HT1080 (cell line): ENCODE measurements around the gene DENND1A. TPM values are rescaled to one million over a fixed set of nuclear protein-coding genes. Genes with fewer than 3 reads are reported as not detected.

Experiments
- DNase-seq: peaks from one replicate; pipeline ENCODE4 v3.0.0-alpha.2; 2015; ENCODE audit warnings: low read depth
- total RNA-seq: library from RNA; depleted of rRNA; stranded (reverse); fragments of >200 nt; shearing (Covaris generic); gene quantifications from 2 replicates; pipeline ENCODE4 v1.2.3, GENCODE V29; 2014

Gene DENND1A
- total RNA-seq, 1 experiment from 2014 or later = 33.6 TPM

- peak; percentile 44 for DNase-seq
Measured at GRCh38 chr9:123360161-123361085, 569.5 kb downstream of the DENND1A start.

GRCh38 chr9:123359546-123359945 lies 570.4 kb downstream of the DENND1A start:
- DNase-seq = no peak

DNA sequence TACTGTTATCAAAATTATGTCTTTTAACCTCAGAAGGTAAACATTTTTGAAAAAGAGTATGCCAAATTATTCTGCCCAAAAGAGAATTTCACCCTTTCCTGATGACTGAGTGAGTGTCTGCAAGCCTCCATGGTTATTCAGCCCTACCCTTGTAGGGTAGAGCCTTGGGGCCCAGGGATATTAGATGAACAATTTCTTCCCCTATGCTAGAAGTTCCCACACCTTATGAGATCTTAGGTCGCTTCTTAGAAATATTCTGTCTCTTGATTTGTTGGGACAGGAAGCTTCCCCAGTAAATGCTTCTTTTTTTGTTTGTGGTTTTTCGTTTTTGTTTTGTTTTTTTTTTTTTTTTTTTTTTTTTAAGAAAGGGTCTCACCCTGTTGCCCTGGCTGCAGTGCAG lies 570.8 kb downstream of the DENND1A start:
- no peak for DNase-seq

GRCh38 chr9:123358181-123358905 lies 571.6 kb downstream of the DENND1A start:
- no peak for DNase-seq

DNA sequence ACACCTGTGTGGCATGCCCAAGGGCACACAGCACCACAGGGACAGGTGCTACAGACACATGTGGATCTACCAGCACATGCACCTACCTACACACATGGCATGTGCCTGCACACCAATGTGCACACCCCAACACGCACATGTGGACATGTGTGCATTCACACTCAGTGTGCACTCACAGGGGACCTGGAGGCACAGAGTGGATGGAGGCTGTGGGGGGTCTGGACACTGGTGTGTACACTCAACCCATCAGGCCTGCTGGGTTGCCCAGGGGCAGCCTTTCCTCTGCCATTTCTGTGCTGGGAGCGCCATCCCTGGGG lies 572.2 kb downstream of the DENND1A start:
- DNase-seq = no peak

GRCh38 chr9:123356851-123357742 lies 572.8 kb downstream of the DENND1A start:
- no peak for DNase-seq

DNA sequence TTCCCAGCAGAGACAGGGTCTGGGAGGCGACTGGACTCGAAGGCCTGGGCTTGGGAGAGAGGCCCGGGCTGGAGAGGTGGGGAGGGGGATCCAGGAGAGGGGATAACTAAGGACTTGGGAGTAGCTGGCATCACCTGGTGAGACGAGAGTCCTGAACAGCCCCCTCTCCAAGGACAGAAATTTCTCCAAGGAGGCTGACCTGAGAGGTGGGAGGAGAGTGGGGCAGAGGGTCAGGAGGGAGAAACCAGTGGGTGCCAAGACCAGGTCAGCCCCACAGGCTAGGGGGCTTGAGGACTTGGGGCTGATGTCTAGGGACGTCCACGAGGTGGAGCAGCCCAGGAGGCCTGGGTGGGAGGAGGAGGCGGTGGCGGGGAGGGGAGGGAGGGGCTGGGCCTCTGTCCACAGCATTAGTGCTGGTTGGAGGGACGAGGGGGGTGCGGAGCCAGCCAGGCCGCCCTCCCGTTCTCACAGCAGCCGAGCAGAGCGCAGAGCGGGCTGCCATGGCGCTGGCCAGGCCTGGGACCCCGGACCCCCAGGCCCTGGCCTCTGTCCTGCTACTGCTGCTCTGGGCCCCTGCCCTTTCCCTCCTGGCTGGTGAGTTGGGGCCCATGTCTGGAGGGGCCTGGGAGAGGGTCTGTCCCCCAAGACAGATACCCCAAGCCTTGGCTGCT lies 574.0 kb downstream of the DENND1A start, which contains the start of gene CRB2:
CRB2 (plus strand) TSS at position 437 of the 671 bp plus-strand sequence; CDS start at position 501, 64 bp downstream.
- no peak for DNase-seq

DNA sequence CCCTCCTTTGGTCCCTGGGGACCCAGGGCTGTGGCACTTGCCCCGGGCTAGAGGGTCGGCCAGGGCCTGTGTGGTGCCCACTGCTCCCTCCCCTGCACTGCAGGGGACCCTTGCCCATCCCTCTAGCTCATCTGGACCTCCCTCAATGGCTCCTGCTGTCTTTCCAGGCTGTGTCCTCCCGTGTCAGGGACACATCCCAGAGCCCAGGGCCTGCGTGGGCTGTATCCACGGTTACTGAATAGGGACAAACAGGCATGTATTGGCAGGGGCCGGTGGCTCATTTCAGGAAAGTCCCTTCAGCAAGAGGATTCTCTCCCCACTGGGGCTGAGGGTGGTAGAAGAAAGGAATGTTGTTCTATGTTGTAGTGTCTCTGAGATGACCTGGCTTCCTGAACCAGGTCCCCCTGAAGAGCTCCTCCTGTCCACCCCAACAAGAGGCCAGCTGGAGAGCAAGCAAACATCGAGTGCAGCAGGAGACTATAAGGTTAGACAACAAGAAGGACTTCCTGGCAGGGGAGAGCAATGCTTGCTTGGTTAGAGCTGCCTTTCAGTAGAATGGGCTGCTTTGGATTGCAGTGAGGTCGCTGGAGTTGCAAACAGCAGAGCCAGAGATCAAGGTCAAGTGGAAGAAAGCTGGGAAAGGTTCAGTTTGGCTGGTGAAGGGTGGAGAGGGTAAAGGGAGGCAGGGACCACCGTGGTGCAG lies 575.0 kb downstream of the DENND1A start:
- DNase-seq = no peak

GRCh38 chr9:123353984-123354591 lies 575.8 kb downstream of the DENND1A start:
- peak; percentile 51 for DNase-seq

- no peak for DNase-seq
Measured at GRCh38 chr9:123353041-123353440, 576.9 kb downstream of the DENND1A start.

DNA sequence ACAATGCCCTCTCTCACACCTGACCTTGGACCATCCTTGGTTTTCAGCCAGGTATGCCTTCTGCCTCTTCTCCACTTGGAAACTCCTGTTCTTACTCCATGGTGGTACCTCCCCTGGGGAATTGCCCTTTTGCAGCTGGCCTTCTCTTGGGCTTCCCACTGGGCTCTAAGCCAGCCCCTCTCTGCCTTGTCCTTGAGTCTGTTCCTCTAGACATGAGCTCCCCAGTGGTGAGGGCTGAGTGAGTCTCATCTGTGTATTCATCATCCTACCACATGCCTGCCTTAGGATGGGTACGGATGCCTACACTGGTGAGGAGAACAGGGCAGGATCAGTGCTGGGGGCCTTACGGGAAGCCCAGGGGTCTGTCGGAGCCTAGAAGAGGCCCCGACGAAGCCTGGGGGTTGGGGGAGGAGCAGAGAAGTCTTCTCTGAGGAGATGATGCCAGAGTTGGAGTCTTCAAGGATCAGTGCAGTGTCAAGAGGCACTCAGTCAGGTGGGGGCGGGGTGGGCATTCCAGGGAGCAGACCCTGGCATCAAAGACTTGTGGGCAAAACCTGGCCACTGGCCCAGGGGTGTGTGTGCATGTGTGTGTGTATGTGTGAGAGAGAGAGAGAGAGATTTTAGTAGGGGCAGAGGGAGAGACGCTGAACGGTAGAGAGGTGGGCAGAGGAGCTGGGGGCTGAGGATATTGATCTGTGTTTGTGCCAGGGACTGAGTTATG lies 579.2 kb downstream of the DENND1A start:
- no peak for DNase-seq

GRCh38 chr9:123349691-123350480 lies 580.0 kb downstream of the DENND1A start:
- peak; percentile 56 for DNase-seq

DNA sequence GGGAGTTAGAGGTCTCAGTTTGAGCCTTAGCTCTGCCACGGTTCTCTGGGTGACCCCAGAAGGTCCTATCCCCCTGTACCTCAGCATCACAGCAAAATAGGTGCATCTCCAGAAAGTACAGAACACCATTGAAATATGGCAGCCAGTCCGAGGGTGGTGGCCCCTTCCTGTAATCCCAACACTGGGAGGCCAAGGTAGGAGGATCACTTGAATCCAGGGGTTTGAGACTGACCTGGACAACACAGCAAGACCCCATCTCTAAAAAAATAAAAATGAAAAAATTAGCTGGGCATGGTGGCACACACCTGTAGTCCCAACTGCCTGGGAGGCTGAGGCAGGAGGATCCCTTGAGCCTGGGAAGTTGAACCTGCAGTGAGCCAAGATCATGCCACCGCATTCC lies 580.9 kb downstream of the DENND1A start:
- no peak for DNase-seq

DNA sequence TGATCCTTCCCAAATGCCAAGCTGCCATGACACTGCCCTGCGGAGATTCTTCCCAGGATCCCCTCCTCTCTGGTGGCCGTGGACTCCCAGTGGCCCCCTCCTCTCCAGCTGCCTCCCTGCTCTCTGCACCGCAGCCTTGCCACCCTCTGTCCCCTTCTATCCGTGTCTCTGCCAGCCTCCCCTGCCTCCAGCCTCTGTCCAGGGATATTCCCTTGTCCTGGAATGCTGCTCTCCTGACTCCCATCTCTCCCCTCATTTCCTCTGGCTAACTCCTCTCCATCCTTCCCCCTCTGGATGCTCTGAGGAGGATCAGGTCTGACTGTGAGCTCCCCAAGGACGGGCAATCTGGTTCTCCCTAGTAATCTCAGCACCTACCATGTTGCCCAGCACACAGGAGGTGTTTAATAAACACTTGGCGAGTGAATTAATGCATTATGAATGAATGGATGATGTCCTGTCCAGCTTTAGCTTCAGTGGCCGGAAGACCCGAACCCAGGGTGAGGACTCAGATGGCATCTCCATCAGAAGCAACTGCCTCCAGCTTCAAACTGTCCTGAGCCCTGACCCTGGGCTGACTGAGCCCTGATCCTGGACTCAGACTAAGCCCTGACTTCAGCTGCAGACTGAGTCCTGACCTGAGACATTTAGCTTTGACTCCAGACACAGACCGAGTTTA lies 581.5 kb downstream of the DENND1A start:
- DNase-seq = no peak

GRCh38 chr9:123347289-123348060 lies 582.5 kb downstream of the DENND1A start:
- no peak for DNase-seq

- DNase-seq = no peak
Measured at GRCh38 chr9:123346826-123347225, 583.1 kb downstream of the DENND1A start.

DNA sequence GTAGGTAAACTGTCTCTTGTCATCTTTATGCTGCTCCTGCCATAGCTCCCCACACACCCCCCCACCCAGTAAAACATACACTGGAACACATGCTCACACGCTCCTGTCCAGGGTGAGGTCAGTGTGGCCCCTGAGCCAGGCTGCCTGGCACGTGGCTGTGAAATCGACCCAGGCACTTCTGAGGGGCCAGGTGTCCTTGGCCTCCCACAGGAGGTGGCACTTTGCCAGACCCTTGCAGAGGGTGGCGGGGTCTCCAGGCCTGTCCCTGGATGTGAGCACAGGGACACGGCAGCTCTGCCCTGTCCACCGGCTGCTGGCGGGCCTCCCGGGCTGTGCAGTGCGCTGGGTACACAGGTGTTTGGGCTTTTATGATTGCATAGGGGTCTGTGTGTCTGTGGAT lies 583.9 kb downstream of the DENND1A start:
- DNase-seq = no peak
